KMS-11 (cell line): ENCODE results near the gene DLG2.

Experiments
- H2AFZ ChIP-seq: fragments of 200-600 bp; sonication (generic); 2 replicates; pipeline ENCODE4 v1.6.1; 2016; ENCODE audit warnings: antibody characterized with exemption, mixed run types, low read depth
- H3K27ac ChIP-seq: fragments of 200-600 bp; sonication (generic); 2 replicates; pipeline ENCODE4 v1.6.1; 2016; ENCODE audit warnings: mild to moderate bottlenecking, mixed run types
- H3K27me3 ChIP-seq: fragments of 200-600 bp; sonication (generic); 2 replicates; pipeline ENCODE4 v1.6.1; 2017; ENCODE audit warnings: mild to moderate bottlenecking, low read depth, mixed run types, moderate library complexity; ENCODE audit not compliant: insufficient read depth
- H3K36me3 ChIP-seq: fragments of 200-600 bp; sonication (generic); 2 replicates; pipeline ENCODE4 v1.6.1; 2017; ENCODE audit warnings: mild to moderate bottlenecking, mixed run types; ENCODE audit not compliant: insufficient read depth
- H3K4me1 ChIP-seq: fragments of 200-600 bp; sonication (generic); 2 replicates; pipeline ENCODE4 v1.6.1; 2016; ENCODE audit warnings: mild to moderate bottlenecking, low read depth, mixed run types; ENCODE audit not compliant: poor library complexity, severe bottlenecking
- H3K4me2 ChIP-seq: fragments of 200-600 bp; sonication (generic); 2 replicates; pipeline ENCODE4 v1.7.0; 2016; ENCODE audit warnings: mild to moderate bottlenecking, mixed run types
- H3K4me3 ChIP-seq: fragments of 200-600 bp; sonication (generic); IDR thresholded peaks from 2 replicates; pipeline ENCODE4 v1.6.1; 2017; ENCODE audit warnings: low read depth, low read length, mixed read lengths; ENCODE audit not compliant: insufficient read depth
- H3K79me2 ChIP-seq: fragments of 200-600 bp; sonication (generic); 2 replicates; pipeline ENCODE4 v1.6.1; 2016; ENCODE audit warnings: low read depth, mixed run types; ENCODE audit not compliant: insufficient read depth
- H3K9ac ChIP-seq: fragments of 200-600 bp; sonication (generic); 2 replicates; pipeline ENCODE4 v1.6.1; 2016; ENCODE audit warnings: mild to moderate bottlenecking, mixed run types
- H4K20me1 ChIP-seq: fragments of 200-600 bp; sonication (generic); 2 replicates; pipeline ENCODE4 v1.6.1; 2016; ENCODE audit warnings: mild to moderate bottlenecking, mixed run types; ENCODE audit not compliant: insufficient read depth
- TF ChIP-seq, protein P1 (sequence below): fragments of 200-600 bp; sonication (generic); conservative IDR thresholded peaks from 2 replicates; pipeline ENCODE4 v1.6.1; 2017; ENCODE audit warnings: low read depth, mild to moderate bottlenecking, antibody characterized with exemption, low read length, moderate library complexity, mixed read lengths

Gene DLG2

DNA sequence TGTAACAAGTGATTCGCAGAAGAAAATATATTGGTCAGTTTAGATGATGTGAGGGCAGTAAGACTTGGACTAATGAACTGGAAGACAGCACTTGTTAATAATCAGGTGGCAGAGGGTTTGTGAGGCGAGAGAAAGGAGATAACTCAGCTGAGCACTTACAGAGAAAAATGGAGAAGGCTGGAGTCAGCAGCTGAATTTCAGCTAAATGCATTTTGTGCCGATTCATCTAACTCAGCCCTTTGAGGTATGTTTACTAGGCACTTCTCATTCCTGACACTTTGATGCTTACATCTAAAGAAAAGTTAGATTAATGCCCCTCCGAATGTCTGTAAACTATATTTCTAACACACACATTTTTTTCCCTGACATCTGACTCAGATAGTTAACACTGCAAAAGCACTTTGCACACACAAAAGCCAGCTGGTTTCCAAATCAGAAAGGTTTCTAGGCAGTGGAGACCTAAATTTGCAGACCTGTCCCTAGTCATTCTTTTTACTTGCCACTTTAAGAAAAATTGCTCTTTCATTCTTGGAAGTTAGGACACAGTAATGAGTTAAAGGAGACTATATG, 1481.4 kb downstream of the DLG2 start:
- H3K36me3 ChIP-seq, result no peaks in the 10 kb centered on the region
- no peaks in the 10 kb centered on the region for H4K20me1 ChIP-seq
- no peak overlapping the region for H3K27ac ChIP-seq
- no peaks in the 10 kb centered on the region for H3K79me2 ChIP-seq
- peaks cover 3% of the 10 kb centered on the region for H3K4me1 ChIP-seq
- H3K4me3 ChIP-seq, result no peak overlapping the region
- H2AFZ ChIP-seq, result no peak overlapping the region
- H3K4me2 ChIP-seq, result no peak overlapping the region
- TF ChIP-seq, protein P1, sequence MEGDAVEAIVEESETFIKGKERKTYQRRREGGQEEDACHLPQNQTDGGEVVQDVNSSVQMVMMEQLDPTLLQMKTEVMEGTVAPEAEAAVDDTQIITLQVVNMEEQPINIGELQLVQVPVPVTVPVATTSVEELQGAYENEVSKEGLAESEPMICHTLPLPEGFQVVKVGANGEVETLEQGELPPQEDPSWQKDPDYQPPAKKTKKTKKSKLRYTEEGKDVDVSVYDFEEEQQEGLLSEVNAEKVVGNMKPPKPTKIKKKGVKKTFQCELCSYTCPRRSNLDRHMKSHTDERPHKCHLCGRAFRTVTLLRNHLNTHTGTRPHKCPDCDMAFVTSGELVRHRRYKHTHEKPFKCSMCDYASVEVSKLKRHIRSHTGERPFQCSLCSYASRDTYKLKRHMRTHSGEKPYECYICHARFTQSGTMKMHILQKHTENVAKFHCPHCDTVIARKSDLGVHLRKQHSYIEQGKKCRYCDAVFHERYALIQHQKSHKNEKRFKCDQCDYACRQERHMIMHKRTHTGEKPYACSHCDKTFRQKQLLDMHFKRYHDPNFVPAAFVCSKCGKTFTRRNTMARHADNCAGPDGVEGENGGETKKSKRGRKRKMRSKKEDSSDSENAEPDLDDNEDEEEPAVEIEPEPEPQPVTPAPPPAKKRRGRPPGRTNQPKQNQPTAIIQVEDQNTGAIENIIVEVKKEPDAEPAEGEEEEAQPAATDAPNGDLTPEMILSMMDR, result no peak
- no peak overlapping the region for H3K9ac ChIP-seq
- H3K27me3 ChIP-seq, result no peaks in the 10 kb centered on the region

DNA sequence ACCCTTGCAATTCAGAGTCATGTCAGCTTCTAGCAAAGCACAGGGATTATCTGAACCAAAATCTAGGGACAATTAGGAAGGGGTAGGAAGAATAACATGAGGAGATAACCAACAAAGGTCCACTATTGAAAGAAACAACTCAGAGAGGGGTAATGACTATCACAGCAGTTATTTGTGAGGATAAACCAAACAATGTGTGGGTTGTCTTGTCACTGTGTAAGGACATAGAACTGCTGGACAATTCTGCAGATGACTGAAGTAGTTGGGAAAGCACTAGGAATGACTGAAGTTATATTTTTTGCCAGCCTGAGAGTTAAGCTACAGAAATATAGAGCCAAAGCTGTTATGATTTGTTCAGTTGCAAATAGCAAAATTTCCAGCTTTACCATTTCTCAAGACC, 1482.6 kb downstream of the DLG2 start:
- Histone ChIP-seq H3K9ac (no peak overlapping the region), H3K4me3 (no peak overlapping the region), H3K36me3 (no peaks in the 10 kb centered on the region), H3K4me1 (peaks cover 3% of the 10 kb centered on the region), H3K79me2 (no peaks in the 10 kb centered on the region), H2AFZ (no peak overlapping the region), H3K4me2 (no peak overlapping the region), H3K27me3 (no peaks in the 10 kb centered on the region), H3K27ac (no peak overlapping the region), H4K20me1 (no peaks in the 10 kb centered on the region)
- TF ChIP-seq, protein P1, result no peak

DNA sequence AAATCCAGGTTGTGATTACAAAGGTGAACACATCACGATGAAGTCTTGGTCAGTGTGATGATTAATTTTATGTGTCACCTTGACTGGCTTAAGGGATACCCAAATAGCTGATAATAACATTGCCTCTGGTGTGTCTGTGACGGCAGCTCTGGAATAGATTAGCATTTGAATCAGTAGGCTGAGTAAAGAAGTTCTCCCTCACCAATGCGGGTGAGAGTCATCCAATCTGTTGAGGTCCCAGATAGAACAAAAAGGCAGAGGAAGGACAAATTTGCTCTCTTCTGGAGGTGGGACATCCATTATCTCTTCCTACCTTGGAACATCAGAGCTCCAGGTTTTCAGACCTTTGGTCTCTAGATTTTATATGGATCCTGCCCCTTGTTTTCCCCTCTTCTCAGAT, 1484.7 kb downstream of the DLG2 start:
- no peaks in the 10 kb centered on the region for H3K79me2 ChIP-seq
- H3K27me3 ChIP-seq, result no peaks in the 10 kb centered on the region
- no peaks in the 10 kb centered on the region for H3K36me3 ChIP-seq
- TF ChIP-seq, protein P1, result no peak
- H3K4me2 ChIP-seq, result no peak overlapping the region
- no peaks in the 10 kb centered on the region for H4K20me1 ChIP-seq
- H3K9ac ChIP-seq, result no peak overlapping the region
- H3K27ac ChIP-seq, result no peak overlapping the region
- H3K4me1 ChIP-seq, result peaks cover 14% of the 10 kb centered on the region
- no peak overlapping the region for H2AFZ ChIP-seq
- H3K4me3 ChIP-seq, result no peak overlapping the region

DNA sequence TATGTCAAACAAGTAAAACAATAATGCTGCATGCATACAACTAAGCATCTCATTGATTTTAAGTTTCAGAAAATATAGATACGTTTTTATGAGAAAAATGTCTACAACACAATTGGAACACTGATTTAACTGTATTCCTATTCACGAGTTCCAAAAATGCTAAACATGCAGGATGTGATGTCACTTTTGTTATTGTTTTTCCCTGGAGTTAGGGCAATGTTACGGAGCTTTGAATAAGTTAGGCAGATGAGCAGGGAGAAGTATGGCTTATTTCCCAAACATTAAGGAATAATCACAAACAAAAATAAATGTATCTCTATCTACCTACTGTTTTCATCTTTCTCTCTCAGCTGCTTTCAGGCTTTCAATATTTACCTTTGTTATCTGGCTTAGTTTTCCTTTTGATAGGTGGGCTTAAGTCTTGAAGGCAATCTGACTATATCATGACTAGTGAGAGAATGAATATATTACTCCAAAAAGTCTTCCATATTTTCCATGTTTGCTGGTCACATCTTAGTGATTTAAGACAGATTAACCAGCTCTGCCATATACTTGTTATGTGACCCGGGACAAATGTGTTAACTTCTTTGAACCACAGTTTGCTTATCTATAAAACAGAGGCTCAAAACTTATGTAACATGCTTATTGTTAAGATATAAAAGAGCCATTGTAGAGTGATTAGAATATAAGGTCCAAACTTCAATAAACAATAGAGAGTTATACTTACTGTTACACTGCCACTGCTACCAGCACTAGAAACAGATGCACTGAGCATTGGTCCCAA, 1486.6 kb downstream of the DLG2 start:
- Histone ChIP-seq H3K79me2 (no peaks in the 10 kb centered on the region), H3K4me2 (no peak overlapping the region), H3K4me1 (peaks cover 25% of the 10 kb centered on the region), H2AFZ (no peak overlapping the region), H3K27ac (no peak overlapping the region), H3K36me3 (no peaks in the 10 kb centered on the region), H4K20me1 (no peaks in the 10 kb centered on the region), H3K9ac (no peak overlapping the region), H3K27me3 (no peaks in the 10 kb centered on the region), H3K4me3 (no peak overlapping the region)
- TF ChIP-seq, protein P1, result no peak
